NCI-H2171 (cell line): ENCODE measurements around the gene AKAP8.
A peak's percentile ranks its signal among the peaks of the same experiment; 100 is the strongest.
"Not testable (repeated sequence)": the region's sequence is repeated elsewhere in the genome, so short reads cannot be mapped to it uniquely, and the experiment has no call there.

Source experiments
- DNase-seq: peaks from one replicate; lab custom pipeline; 2025; lab: John Stamatoyannopoulos, UW

AKAP8 gene

GRCh38 chr19:15403151-15403531 lies 23.6 kb upstream of the AKAP8 start:
- DNase-seq: no peak

GRCh38 chr19:15402411-15403150 lies 23.0 kb upstream of the AKAP8 start:
- no peak for DNase-seq

GRCh38 chr19:15401397-15401710 lies 21.8 kb upstream of the AKAP8 start:
- DNase-seq: no peak

- DNase-seq: no peak
These were observed 21.2 kb upstream of the AKAP8 start for GRCh38 chr19:15400521-15401396.

- DNase-seq: no peak
These were observed 20.0 kb upstream of the AKAP8 start for GRCh38 chr19:15399635-15400034.

GRCh38 chr19:15399234-15399515 lies 19.6 kb upstream of the AKAP8 start:
- no peak for DNase-seq

- no peak for DNase-seq
These were observed 19.1 kb upstream of the AKAP8 start for GRCh38 chr19:15398501-15399233.

GRCh38 chr19:15397782-15398181 lies 18.2 kb upstream of the AKAP8 start:
- DNase-seq: no peak

- DNase-seq: no peak
These were observed 17.6 kb upstream of the AKAP8 start for GRCh38 chr19:15397236-15397635.

- no peak for DNase-seq
These were observed 16.8 kb upstream of the AKAP8 start for GRCh38 chr19:15396436-15396835.

GRCh38 chr19:15395251-15395650 lies 15.7 kb upstream of the AKAP8 start:
- not testable (repeated sequence) for DNase-seq

GRCh38 chr19:15394426-15394825 lies 14.8 kb upstream of the AKAP8 start:
- DNase-seq: no peak

GRCh38 chr19:15393963-15394362 lies 14.4 kb upstream of the AKAP8 start:
- DNase-seq: no peak

GRCh38 chr19:15390814-15391213 lies 11.2 kb upstream of the AKAP8 start:
- no peak for DNase-seq

GRCh38 chr19:15381864-15382263 lies 2.3 kb upstream of the AKAP8 start:
- no peak for DNase-seq

- no peak for DNase-seq
These were observed 1.8 kb upstream of the AKAP8 start for GRCh38 chr19:15381429-15381828.

- DNase-seq: peak; percentile 55
These were observed 536 bp upstream of the AKAP8 start for GRCh38 chr19:15379999-15380647.

GRCh38 chr19:15378534-15379082 lies 979 bp downstream of the AKAP8 start:
- DNase-seq: peak; percentile 8

- no peak for DNase-seq
These were observed 4.7 kb downstream of the AKAP8 start for GRCh38 chr19:15374796-15375440.

- no peak for DNase-seq
These were observed 5.4 kb downstream of the AKAP8 start for GRCh38 chr19:15374105-15374651.

GRCh38 chr19:15373644-15374043 lies 5.9 kb downstream of the AKAP8 start:
- no peak for DNase-seq
